Activated CD4-positive, alpha-beta T cell treated with anti-CD3 and anti-CD28 coated beads for 24 hours (primary cell): ENCODE measurements around the gene ID2.

Experiments used
- DNase-seq, 2 donors: peaks; one replicate each; pipeline ENCODE4 v3.0.0-alpha.2; 2020; ENCODE audit warnings: low read depth in 2 of 2

Gene ID2

DNA sequence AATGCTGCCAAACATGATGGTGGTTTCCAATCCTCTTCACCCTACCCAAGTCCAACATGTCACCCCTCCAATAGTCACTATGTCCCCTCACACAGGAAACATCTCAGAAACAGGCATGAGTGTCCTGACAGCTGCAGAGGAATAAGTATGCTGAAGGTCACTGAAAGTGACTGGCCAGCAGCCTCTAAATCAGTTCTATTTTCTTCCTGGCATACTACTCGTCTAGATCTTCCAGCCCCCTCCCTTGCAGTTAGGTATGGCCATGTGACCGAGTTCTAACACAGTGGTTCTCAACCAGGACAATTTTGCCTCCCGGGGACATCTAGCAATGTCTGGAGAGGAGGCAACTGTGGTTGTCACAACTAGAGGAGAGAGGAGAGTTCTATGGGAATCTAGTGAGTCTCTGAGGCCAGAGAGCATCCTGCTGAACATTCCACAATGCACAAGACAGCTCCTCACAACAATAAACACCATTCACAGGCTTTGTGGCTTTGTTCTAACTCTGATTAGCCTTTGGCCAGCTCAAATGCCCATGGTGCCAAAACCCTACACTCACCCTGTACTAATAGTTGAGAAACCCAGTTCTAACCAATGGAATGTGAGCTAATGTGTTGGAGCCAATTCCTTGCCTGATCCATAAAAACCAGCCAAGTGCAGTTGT is 12.6 kb upstream of the ID2 start:
- no peak for DNase-seq

DNA sequence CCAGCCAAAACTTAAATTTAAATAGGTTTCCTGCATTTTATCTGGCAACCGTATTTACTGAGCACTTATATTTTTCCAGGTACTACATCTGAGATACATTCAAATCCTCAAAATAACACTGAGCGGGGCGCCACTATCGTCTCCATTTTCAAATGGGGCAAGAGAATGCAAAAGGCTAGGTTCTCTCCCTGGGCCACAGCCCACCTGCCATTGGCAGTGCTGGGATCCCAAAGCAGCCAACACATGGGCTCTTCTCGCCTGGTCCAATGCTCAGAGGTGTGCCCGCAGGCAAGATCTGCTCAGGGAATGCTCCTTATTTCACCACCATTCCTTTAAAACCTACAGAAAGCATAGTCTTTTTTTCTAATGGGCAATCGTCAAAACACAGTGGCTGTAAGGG is 11.3 kb upstream of the ID2 start:
- DNase-seq, result no peak

DNA sequence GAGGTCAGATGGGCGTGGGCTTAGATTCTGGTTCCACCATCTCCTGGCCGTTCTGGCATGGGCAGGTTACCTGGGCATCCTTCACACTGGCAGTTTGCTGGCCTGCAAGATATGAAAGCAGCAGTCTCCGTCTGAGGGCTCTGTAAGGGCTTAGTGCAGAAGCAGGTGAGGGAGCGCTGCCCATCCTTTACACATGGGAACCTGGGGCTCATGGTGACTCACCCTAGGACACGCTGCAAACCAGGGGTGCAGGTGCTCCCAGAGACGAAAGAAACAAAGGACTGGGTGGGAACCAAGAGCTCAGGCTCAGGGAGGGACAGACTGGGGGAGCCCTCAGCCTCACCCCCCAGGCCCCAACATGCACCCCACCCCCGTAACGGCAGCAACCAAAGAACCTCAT is 10.7 kb upstream of the ID2 start:
- DNase-seq, result no peak

DNA sequence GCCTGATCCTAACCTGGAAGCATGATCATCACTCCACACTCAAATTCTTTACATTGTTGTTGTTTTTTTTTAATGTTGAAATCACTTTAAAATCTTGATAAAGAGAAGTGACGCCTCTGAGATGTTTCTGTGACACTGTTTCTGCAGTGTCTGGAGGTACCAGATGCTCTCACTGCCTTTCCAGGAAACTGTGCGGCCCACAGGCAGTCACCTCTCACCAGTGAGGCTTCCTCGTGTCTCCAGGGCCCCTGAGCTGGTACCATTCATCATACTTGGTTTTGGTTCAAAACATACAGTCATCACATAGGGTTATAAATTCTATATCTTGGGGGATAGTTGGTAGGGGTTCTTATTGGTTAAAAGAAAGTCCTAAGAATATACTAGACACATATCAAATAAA is 10.1 kb upstream of the ID2 start:
- DNase-seq, result no peak

DNA sequence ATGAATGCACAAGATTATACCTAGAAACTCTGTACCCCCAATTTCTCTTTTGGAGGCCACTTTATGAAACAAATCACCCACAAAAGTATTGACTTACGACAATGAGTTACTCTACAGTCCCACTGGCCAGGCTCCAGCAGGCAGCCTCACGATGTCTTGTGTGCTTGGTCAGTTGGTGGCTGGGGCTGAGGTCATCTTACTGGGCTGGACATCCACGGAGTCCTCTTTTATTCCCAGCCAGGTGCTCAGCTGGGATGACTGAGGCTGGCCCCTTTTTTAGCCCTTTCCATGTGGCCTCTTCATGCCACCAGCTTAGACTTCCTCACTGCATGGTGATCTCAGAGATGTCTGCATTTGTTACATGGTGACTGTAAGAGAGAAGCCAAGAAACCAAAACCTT is 8.9 kb upstream of the ID2 start:
- no peak for DNase-seq

DNA sequence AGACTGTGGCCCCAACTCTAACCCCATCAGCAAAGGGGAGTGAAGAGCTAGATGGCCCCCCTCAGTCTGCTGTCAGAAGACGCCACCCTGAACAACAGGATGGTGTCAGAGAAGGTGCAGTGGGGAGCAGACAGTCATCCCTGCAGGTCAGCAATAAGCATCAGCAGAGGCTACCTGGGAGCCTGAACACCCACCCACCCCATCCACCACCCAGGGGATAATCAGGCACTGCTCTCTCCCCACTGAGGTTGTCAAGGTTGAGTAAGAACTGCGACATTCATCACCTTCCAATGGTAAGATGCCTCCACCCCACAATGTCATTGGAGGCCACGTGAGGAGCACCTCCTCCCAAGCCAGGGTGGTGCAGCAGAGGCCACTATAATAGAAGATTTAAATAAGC is 8.5 kb upstream of the ID2 start:
- DNase-seq, result no peak

DNA sequence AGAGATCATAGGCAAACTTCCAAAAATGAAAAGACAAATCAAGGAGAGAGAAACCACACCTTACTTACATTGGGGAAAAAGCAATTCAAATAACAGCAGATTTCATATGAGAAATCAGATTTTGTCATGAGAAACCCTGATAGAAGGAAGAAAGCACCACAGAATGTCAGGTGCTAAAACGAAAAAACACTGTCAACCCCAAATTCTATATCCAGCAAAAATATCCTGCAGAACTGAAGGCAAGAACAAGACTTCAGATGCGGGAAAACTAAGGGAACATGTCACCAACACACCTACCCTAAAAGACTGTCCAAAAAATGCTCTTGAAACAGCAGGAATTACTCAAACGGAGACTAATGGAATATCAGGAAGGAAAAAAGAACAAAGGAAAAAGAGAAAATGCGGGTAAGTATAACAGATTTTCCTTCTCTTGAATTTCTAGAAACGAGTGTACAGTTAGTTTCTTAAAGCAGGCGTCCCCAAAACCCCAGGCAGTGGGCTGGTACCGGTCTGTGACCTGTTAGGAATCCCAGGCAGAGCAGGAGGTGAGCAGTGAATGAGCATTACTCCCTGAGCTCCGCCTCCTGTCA is 7.3 kb upstream of the ID2 start:
- DNase-seq, result no peak

DNA sequence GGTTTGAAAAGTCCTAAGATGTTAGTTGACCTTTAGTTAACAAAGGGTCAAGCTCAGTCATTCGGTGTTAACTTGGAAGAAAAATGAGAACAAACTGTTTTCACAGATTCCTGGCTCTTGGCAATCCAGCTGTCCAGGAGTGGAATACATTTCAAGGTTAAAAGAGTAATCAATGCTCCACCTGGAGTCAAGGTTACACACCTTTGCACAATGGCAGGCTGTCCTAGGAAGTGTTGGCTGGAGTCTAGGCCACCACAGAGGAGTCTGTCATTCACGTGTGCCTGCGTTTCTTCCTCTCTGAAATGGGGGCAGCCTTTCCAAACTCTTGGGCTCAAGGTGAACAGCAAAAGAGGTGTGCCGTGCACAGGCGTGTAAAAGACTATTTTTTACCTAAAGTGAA is 6.3 kb upstream of the ID2 start:
- DNase-seq, result no peak

DNA sequence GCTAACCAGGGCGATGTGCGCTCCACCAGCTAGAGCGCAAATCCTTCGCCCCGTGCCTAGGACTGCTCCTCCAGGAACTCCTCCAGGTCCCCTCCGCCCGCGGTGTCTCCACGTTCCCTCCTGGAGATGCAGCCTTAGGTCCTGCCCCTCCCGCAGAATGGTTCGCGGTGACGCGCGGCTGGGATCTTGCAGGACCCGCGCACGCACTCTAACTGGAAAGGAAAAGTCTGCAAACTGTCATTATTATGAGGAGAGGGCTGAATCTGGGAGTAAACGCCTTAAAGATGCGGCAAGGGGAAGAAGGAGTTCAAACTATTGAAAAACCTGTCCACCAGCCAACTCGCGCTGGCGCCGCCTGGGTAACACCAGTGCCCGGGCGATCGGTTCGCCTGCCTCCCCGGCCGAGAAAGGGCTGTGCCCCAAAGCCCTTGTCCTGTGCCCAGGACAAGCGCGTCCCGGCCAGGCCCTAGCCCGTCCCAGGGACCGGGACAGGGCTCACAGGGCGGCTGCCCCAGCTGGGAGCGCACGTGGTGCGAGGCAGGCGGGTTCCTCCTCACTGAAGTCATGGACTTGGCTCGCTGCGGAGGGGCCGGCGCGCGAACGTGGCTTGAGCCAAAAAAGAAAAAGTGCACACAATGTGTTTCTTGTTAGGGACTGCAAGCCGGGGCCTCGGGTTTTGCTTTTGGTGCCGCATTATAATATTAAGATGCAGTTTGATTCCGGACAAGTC is 5.5 kb upstream of the ID2 start:
- no peak for DNase-seq

DNA sequence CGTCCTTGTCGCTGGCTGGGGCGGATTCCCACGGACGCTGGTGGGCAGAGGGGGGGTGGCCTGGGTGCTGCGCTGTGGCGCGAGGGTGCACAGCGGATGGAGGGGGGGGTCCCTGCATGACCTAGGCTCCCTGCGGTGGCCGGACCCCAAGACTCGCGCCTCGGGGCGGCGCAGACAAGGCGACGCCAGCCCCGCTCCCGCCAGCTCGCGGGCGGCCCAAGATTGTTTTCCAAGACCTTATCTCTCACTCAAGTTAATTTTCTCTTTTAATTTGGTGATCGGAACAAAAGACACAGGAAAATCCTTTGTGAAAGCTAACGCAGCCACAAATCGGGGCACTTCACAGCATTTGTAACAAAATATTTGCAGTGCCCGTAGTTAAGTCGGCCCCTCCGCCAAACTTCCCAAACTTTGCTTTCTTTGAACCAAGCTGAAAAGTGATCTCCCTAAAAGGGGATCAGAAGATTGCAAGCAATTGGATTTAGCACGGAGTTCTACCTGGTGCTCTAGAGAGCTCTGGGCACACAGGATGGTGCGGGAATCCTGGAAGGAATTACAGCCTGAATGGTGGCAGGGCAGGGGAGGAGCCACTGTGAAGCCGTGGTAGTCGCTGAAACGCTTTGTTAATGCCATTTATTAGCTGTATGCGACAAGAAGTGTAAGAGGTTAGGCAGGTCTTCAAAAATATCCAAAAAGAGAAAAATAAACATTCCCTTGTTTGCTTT is 4.8 kb upstream of the ID2 start:
- no peak for DNase-seq

DNA sequence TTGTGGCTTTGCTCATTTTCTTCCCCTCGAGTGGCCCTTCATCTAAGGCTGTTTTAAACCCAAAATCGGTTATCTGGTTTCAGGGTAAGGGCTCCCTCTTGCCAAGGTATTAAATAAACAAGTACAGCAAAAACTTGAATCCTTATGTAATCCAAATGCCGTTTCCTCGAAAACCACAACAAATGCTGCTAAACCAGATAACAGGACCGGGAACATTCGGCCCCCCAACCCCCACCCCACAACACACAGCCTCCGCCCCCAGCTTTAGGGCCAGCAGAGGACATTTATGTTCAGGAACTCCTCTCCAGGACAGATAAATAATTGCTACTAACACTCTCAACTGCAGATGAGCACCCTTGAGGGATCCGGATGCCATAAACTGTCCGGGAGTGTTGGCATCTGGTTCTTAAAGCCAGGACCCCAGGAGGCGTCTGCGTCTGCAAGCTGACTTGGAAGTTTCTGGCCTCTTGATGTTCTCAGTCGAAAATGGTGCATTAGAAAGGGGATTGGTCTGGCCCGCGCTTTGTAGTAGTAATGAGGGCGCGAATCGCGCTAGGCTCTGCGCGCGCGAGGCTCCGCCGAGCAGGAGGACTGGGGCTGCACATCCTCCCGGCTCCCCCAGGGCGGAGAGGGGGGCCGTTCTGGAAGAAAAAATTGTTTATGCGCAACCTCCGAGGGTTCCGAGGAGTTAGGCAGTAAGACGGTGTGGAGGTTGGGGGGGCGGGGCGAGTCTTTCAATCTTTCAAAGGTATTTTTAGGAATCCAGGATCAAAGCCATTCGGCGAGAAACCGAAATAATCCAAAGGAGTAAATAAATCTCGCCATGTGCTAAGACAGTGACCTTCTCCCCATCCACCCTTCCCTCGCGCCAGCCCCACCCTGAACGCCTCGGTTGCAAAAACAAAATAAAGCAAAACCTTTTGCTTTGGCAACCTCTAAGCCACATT is 3.9 kb upstream of the ID2 start:
- DNase-seq, result no peak

DNA sequence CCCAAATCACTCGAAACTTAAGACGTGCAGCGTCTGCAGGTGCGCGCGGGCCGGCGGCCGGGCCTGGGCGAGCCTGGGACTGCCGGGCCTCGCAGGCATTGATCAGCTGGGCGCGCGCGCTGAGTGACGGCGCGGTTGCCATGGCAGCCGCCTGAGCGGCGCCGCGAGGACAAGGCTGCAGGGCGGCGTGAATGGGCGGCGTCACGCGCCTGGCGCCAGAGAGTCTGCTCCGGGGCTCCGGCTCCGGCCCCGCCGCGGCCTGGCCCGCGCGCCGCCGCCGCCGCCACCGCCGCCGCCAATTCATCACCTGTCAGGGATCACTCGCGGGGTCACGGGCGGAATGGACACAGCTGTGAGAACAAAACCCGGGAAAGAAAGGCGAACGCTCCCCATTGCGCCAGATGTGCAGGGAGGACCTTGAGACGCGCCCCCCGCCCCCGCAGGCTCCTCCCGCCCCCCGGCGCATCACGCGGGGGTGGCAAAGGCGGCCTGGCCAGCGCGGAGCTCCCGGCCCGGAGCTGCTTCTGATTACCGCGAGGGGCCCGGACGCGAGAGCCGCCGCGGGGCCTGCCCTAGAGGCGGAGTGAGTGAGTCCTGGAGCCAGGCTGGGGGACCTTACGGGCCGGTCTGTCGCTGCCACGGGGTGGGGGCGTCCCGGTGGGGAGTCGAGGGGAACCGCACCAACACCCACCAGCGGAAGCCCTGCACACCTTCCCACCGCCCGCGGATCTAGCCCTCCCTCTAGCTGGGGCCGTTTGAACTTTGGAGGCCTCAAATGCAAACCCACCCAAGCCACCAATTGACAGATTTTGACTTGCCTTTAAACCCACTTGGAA is 2.9 kb upstream of the ID2 start:
- DNase-seq, result peak; percentile 66 to 67

DNA sequence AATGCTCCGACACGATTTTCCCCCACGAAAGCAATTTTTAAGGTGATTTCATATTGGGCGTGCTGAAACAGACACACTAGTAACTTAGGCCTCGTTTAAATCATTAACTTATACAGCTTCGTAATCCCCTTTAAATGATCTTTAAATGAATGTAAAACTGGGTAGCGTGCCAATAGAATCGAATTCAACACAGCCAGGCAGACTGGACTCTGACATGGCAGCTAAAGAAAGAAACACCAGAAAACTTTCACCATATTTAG is 2.4 kb upstream of the ID2 start:
- DNase-seq, result no peak

DNA sequence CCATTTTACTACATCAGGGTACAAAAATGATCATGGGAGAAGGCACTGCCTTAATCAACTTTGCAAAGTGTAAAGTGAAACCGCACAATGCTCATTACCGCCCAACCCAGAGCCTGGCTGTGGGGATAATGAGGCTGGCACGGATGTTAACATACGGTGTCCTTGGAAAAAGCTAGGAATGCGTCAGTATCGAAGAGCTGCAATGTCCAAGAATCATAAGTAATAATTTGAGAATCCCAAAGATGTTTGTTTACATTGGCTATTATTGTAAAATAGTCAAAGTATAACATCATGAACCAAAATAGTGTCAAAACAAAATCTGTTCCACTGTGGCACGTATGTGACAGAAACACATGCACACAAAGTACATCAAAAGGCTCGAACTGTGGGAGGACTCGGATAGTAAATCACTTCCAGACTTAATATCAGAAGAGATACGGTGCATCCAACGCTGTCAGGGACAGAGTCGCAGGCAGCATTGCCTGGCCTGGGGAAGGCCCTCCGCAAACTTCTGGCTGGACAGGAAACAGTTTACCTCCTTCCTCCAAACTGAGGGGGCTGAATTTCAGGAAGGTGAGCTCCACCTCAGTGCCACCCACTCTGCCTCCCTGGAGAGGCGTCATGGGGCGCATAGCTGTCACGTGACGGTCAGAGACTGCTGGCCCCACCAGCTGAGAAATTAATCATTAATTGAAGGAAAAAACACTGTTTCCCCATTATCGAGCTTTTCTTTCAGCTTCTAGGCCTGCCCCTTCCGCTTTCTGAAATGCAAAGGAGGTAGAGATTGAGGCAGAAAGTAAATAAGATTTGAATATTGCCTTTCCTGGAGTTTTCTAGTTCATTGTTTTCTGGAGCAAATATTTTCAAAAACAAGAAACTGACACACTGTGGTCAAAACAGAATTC is 1.8 kb upstream of the ID2 start:
- no peak for DNase-seq

DNA sequence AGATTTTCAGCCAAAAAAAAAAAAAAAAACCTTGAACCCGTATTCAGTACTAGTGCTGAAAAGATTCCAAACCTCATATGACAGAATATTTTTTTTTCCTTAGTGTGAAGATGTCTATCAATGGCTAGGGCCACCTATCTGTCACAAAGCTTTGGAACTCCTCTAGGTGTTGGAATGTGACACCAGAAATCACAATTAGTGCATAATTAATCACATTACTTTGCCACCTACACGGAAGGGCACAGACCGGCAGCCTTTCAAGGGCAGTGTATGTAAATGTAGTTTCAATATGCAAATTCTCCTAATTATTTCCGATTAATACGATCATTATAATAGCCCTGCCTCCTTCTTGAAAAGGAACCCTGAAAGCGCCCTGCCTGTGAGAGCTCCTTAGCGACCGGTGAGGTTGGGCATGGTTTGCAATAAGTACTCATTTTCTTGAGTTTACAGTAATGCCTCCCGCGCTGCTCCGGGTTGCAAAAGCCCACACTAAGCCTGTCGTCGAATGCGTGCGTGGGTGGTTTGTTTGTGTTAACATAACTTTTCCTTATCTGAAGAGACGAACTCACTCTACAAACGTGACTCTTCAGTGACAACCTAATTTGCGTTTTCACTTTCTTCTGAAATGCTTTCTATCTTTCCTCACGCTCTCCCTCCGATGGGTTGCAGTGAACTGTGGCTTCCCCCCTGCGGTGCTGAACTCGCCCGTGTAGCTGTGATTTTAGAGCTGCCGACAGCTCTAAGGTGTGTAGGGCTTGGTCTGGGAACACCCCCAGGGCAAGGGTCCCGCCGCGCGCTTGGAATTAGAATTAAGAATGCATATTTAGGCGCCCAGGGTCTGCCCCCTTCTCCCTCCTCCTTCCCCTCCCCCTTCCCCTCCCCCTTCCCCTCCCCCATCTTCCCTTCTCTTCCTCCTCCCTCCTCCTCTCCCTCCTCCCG is 765 bp upstream of the ID2 start:
- peak; percentile 77 to 82 for DNase-seq

DNA sequence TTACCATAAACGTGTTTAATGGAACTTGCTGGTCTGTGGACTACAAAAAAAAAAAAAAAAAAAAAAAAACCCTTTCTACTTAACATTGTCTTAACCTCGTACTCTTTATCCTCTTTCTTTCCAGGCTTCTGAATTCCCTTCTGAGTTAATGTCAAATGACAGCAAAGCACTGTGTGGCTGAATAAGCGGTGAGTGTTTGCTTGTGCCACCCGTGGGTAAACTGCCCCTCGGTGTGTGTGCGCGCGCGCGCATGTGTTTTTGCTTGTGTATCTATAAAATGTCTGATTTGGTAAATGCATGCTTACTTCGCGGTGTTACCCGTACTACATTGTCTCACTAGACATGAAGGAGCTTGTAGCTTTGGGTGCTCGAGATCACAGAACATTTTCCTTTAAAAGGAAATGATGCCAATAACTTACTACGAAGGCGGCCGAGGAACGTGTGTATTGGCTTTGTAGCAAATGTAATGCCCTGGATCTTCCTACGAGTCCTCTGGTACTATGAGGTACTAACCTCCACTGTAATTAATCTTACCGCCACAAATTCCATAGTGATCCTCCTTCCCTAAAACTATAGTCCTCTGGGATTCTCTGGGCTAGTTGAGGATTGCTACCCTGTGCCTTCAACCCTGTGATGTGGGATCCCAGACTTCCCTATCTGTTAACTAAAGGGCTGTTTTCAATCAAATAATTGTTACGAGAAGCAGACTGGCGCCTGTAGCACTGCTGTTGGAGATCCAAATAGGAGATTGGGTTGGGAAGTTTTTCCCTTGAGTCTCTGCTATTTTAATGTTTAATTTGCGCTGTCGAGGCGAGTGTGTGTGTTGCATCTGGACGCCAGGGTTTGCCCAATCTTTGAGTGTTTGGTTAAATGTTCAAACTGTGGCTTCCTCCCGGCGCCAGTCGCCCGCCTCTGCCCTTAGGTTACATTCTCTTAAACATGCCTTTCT is 1.1 kb downstream of the ID2 start:
- no peak for DNase-seq

DNA sequence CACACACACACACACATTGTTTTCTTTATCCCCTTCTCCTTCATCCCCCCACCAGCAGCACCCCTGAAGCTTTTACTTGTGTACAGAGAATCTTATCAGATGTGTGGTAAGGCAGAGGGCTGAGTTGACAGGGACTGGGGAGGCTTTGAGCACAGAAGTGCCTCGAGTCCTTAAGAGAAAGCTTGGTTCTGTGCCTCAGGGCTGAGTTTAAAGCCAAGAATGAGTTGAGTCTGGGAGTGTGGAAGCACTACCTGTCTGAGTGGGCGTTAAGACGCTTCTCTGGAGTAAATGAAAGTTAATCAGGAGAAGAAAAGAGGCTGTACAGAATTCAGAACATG is 2.7 kb downstream of the ID2 start:
- DNase-seq, result no peak
